HG03439 (cell line): ENCODE results near the gene CDH13.

ENCODE experiments used
- ATAC-seq: cut with Tn5 transposase; IDR thresholded peaks from one replicate; pipeline ENCODE4 v1.9.1; 2021; ENCODE audit warnings: mild to moderate bottlenecking, moderate library complexity; ENCODE audit not compliant: unreplicated experiment

CDH13 gene

GRCh38 chr16:83439412-83439811 lies 812.6 kb downstream of the CDH13 start:
- no peak for ATAC-seq

- ATAC-seq, result no peak
These were observed 814.7 kb downstream of the CDH13 start for GRCh38 chr16:83441517-83441916.

GRCh38 chr16:83443972-83444371 lies 817.2 kb downstream of the CDH13 start:
- ATAC-seq, result no peak

- no peak for ATAC-seq
These were observed 820.8 kb downstream of the CDH13 start for GRCh38 chr16:83447560-83447959.

GRCh38 chr16:83449861-83450260 lies 823.1 kb downstream of the CDH13 start:
- no peak for ATAC-seq

- no peak for ATAC-seq
These were observed 827.2 kb downstream of the CDH13 start for GRCh38 chr16:83453977-83454376.

GRCh38 chr16:83455716-83456115 lies 828.9 kb downstream of the CDH13 start:
- no peak for ATAC-seq

GRCh38 chr16:83456934-83457333 lies 830.2 kb downstream of the CDH13 start:
- ATAC-seq, result no peak

- ATAC-seq, result peak; percentile 86
These were observed 831.8 kb downstream of the CDH13 start for GRCh38 chr16:83458612-83459011.

- ATAC-seq, result no peak
These were observed 838.2 kb downstream of the CDH13 start for GRCh38 chr16:83464991-83465390.

GRCh38 chr16:83470416-83470815 lies 843.6 kb downstream of the CDH13 start:
- no peak for ATAC-seq

GRCh38 chr16:83472776-83473501 lies 846.2 kb downstream of the CDH13 start:
- no peak for ATAC-seq

GRCh38 chr16:83473926-83474650 lies 847.3 kb downstream of the CDH13 start:
- ATAC-seq, result no peak

GRCh38 chr16:83475108-83475507 lies 848.3 kb downstream of the CDH13 start:
- ATAC-seq, result no peak

GRCh38 chr16:83481589-83481988 lies 854.8 kb downstream of the CDH13 start:
- no peak for ATAC-seq

GRCh38 chr16:83482545-83483162 lies 855.9 kb downstream of the CDH13 start:
- ATAC-seq, result no peak

- no peak for ATAC-seq
These were observed 863.3 kb downstream of the CDH13 start for GRCh38 chr16:83490073-83490472.

- ATAC-seq, result no peak
These were observed 867.7 kb downstream of the CDH13 start for GRCh38 chr16:83494459-83494858.

- no peak for ATAC-seq
These were observed 874.7 kb downstream of the CDH13 start for GRCh38 chr16:83501481-83501880.

- ATAC-seq, result no peak
These were observed 881.5 kb downstream of the CDH13 start for GRCh38 chr16:83508295-83508694.

GRCh38 chr16:83509316-83509715 lies 882.5 kb downstream of the CDH13 start:
- no peak for ATAC-seq

- ATAC-seq, result no peak
These were observed 884.1 kb downstream of the CDH13 start for GRCh38 chr16:83510906-83511305.
